ENCODE data around the gene EFL1. TPM values are rescaled to one million over a fixed set of nuclear protein-coding genes. Genes with fewer than 3 reads are reported as not detected.

Gene EFL1
- total RNA-seq, 4 donors from 2014 or later: 18.3 to 25.3 (median 22.2) TPM

DNA sequence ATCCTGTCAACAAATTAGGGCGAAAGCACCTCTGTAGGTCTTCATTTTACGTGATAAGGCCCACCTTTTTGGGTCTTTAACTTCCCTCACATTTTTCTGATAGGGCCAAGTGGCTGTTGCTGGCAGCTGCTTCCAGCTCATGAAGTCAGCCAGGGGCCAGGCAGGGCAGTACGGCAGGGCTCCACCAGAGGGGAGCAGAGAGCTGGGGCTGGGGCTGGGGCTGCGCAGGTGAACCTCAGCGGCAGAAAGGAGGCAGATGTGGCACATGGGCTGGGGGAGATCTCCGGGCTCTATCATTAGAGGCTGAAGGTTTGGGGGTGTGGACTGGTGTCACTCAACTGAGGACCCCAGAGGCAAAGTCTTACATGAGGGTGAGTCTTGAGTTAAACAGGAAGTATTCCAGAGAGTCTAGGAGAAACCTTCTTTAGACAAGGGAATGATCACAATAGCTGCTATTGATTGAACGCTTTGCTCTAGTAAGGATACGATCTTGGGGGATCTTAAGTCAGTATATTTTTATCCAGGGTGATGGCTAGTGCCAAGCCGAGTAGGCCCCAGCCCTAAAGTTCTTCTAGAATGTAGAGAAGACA lies 153.9 kb downstream of the EFL1 start:
- H3K9me3 ChIP-seq: no peaks in the 10 kb centered on the region
- TF ChIP-seq, protein P1, sequence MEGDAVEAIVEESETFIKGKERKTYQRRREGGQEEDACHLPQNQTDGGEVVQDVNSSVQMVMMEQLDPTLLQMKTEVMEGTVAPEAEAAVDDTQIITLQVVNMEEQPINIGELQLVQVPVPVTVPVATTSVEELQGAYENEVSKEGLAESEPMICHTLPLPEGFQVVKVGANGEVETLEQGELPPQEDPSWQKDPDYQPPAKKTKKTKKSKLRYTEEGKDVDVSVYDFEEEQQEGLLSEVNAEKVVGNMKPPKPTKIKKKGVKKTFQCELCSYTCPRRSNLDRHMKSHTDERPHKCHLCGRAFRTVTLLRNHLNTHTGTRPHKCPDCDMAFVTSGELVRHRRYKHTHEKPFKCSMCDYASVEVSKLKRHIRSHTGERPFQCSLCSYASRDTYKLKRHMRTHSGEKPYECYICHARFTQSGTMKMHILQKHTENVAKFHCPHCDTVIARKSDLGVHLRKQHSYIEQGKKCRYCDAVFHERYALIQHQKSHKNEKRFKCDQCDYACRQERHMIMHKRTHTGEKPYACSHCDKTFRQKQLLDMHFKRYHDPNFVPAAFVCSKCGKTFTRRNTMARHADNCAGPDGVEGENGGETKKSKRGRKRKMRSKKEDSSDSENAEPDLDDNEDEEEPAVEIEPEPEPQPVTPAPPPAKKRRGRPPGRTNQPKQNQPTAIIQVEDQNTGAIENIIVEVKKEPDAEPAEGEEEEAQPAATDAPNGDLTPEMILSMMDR (IDR thresholded peaks at IDR 0.05): peak; percentile 39 to 88
- no peak for TF ChIP-seq EP300 (IDR thresholded peaks at IDR 0.05)
- no peaks in the 10 kb centered on the region for H3K36me3 ChIP-seq
- no peak for DNase-seq (ENCODE audit: low spot score in 2 of 2)
- no peak overlapping the region for H3K27ac ChIP-seq
- H3K4me1 ChIP-seq: no peaks in the 10 kb centered on the region
- no peak overlapping the region for H3K4me3 ChIP-seq
- WGBS: 66% methylated on average over 9 of the region's 9 CpGs
- no peaks in the 10 kb centered on the region for H3K27me3 ChIP-seq

DNA sequence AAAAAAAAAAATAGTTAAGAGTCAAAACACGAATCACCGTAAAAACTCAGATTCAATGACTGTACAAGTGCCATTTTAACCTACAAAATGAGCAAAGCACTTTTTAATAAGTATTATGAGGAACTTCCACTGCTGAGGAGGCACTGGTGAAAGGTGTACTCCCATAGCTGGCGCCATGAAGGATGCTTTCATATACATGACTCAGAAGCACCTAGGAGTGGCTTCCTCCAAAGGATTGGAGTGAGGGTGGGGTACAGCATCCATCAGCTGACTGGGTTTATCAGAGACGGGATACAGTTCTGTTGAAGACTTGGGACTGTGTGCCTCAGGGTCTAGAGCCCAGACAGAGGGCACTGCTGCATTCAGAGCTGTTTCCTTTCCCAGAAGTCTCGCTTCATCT lies 155.9 kb downstream of the EFL1 start:
- WGBS: 86% methylated on average over 5 of the region's 5 CpGs
- DNase-seq (ENCODE audit: low spot score in 2 of 2): no peak
- no peak overlapping the region for H3K4me3 ChIP-seq
- no peaks in the 10 kb centered on the region for H3K27me3 ChIP-seq
- no peaks in the 10 kb centered on the region for H3K9me3 ChIP-seq
- H3K36me3 ChIP-seq: no peaks in the 10 kb centered on the region
- TF ChIP-seq POLR2A (IDR thresholded peaks at IDR 0.05) (no peak), EP300 (IDR thresholded peaks at IDR 0.05) (no peak), POLR2AphosphoS5 (IDR thresholded peaks at IDR 0.05) (no peak)
- TF ChIP-seq, protein P1 (IDR thresholded peaks at IDR 0.05): no peak
- H3K27ac ChIP-seq: no peak overlapping the region
- H3K4me1 ChIP-seq: no peaks in the 10 kb centered on the region

DNA sequence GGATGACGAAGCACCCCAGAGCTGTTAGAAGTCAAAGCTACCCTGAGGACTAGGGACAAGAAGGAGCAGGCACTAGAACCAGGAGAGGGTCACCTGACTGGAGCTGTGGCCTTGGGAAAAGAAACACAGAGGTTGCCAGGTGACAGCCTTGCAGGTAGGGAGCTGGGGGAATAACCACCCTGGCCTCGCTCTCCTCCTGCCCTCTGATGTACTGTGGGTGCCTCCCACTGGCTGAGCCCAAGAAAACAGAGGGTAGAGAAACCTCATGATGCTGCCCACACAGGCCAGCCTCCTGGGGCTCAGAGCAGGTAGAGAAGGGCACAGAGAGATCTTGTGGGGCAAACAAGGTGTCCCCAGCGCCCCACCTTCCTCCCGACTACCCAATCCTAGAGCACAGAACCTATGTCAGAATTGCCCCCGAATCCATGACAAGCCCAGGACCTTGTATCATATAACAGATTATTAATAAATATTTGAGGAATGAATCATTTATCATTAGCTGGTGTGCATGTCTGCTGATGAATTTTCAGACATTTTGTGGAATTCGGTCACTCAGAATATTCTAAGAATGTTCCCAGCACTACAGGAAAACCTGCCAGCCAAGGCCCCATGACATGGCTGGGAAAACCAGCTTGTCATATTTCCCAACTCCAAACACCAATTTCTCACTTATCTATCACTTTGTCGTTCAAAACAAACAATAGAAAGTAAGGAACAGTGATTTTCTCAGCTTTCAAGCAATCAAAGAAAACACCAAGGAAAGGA lies 156.9 kb downstream of the EFL1 start:
- Histone ChIP-seq H3K4me1 (no peaks in the 10 kb centered on the region), H3K9me3 (no peaks in the 10 kb centered on the region), H3K36me3 (no peaks in the 10 kb centered on the region), H3K27me3 (no peaks in the 10 kb centered on the region), H3K4me3 (no peak overlapping the region), H3K27ac (no peak overlapping the region)
- TF ChIP-seq POLR2AphosphoS5 (IDR thresholded peaks at IDR 0.05): no peak
- TF ChIP-seq, protein P1 (IDR thresholded peaks at IDR 0.05): no peak
- TF ChIP-seq EP300 (IDR thresholded peaks at IDR 0.05): no peak
- TF ChIP-seq POLR2A (IDR thresholded peaks at IDR 0.05): no peak
- DNase-seq (ENCODE audit: low spot score in 2 of 2): no peak
- WGBS: 55% methylated on average over 7 of the region's 7 CpGs

DNA sequence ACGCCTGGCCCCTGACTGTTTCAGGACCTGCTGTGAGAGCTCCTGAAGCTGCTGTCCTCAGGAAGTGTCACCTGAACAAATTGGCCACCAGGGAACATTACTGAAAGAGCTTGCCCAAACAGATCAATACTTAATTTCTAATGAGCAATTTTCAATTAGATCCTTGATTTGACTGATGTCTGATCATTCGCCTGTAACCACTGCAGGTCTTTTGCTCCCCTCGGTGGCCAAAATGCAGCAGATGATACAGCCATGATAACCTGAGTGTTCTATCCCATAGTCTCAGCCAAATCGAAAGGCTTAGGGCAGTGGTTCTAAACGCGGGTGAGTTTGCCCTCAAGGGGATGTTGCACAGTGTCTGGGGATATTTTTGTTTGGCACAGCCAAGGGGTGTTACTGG lies 159.1 kb downstream of the EFL1 start:
- WGBS: 76% methylated on average over 6 of the region's 6 CpGs
- no peaks in the 10 kb centered on the region for H3K9me3 ChIP-seq
- no peaks in the 10 kb centered on the region for H3K36me3 ChIP-seq
- DNase-seq (ENCODE audit: low spot score in 2 of 2): no peak
- H3K27me3 ChIP-seq: no peaks in the 10 kb centered on the region
- H3K27ac ChIP-seq: no peak overlapping the region
- no peaks in the 10 kb centered on the region for H3K4me1 ChIP-seq
- TF ChIP-seq, protein P1 (IDR thresholded peaks at IDR 0.05): no peak
- TF ChIP-seq POLR2AphosphoS5 (IDR thresholded peaks at IDR 0.05) (no peak), POLR2A (IDR thresholded peaks at IDR 0.05) (no peak)
- H3K4me3 ChIP-seq: no peak overlapping the region

DNA sequence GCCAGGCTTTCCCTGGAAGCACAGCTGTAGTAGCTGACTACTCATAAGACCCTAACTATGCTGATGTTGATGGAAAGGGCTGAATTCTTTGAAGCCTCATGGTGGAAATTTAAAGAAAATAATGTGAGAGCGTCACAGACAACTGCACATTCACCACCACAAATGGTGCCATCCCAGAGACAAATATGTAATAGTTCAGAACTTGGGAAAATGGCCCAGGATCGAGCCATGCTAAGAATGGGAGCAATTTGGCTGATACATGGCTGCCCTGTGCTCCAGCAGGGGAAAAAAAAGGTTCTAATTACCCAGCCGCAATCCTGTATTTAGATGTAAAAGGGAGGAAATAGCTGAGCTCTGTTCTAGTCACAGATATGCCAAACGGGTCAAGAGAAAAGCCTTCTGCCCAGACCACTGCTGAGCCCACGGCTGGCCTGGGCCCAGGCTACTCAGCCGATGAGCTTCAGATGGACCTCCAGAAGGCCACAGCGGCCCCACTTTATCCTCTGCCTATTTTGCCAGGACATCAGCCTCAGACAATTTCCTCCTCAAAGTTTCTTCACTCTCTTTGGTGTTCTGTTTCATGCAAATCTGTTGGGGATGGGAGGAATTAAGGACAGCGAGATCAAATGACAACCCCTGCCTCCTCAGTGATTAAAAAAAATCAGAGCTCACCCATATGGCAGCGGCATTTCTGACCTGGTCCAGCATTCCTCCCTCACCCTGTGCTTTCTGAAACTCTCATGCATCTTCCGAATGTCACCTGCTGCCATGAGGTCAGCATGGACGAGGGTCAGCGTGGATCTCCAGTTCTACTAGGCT lies 162.2 kb downstream of the EFL1 start:
- 50% methylated on average over 12 of the region's 12 CpGs for WGBS

More for the DNA sequence above, 162.2 kb downstream of the EFL1 start:
- no peak for DNase-seq (ENCODE audit: low spot score in 2 of 2)
- no peak overlapping the region for H3K4me3 ChIP-seq
- no peaks in the 10 kb centered on the region for H3K36me3 ChIP-seq
- TF ChIP-seq POLR2A (IDR thresholded peaks at IDR 0.05): no peak
- no peak for TF ChIP-seq POLR2AphosphoS5 (IDR thresholded peaks at IDR 0.05)
- H3K9me3 ChIP-seq: no peaks in the 10 kb centered on the region
- H3K27me3 ChIP-seq: no peaks in the 10 kb centered on the region
- no peaks in the 10 kb centered on the region for H3K4me1 ChIP-seq
- H3K27ac ChIP-seq: no peak overlapping the region

Measured in suprapubic skin (tissue), 4 donors.